Large intestine (tissue), 3 donors: ENCODE data around the gene PTPRM. TPM values are rescaled to one million over a fixed set of nuclear protein-coding genes. Genes with fewer than 3 reads are reported as not detected.

ENCODE experiments used
- DNase-seq, 2 donors: peaks; one replicate each; pipeline versions ENCODE4 v3.0.0 to v3.0.0-alpha.2; 2013
- H3K27ac ChIP-seq: one replicate; pipeline ENCODE4 v1.5.1; 2013; ENCODE audit warnings: low read length
- H3K27me3 ChIP-seq: 2 replicates; pipeline ENCODE4 v1.6.1; 2013; ENCODE audit warnings: low read length; ENCODE audit not compliant: control insufficient read depth, insufficient read depth
- H3K36me3 ChIP-seq: 2 replicates; pipeline ENCODE4 v1.6.1; 2013; ENCODE audit warnings: low read length; ENCODE audit not compliant: control insufficient read depth, insufficient read depth
- H3K4me1 ChIP-seq: one replicate; pipeline ENCODE4 v1.6.1; 2013; ENCODE audit warnings: low read length; ENCODE audit not compliant: control insufficient read depth, insufficient read depth
- H3K4me3 ChIP-seq: one replicate; pipeline ENCODE4 v1.5.1; 2013; ENCODE audit warnings: low read length
- H3K9me3 ChIP-seq: one replicate; pipeline ENCODE4 v1.6.1; 2013; ENCODE audit warnings: mild to moderate bottlenecking, low read depth, low read length, moderate library complexity; ENCODE audit not compliant: control insufficient read depth
- WGBS: methylation state at CpG from one replicate; pipeline ENCODE4 v1.1.5; 2013; ENCODE audit warnings: low lambda C conversion rate; ENCODE audit not compliant: insufficient coverage; 5-methylcytosine and 5-hydroxymethylcytosine counted together
- polyA plus RNA-seq: library from polyadenylated mRNA; unstranded; fragments of 120-200 nt; gene quantifications from one replicate; pipeline ENCODE4 v1.2.1, GENCODE V29; 2013

The PTPRM gene
- polyA plus RNA-seq, 1 donor = 27.2 TPM

DNA sequence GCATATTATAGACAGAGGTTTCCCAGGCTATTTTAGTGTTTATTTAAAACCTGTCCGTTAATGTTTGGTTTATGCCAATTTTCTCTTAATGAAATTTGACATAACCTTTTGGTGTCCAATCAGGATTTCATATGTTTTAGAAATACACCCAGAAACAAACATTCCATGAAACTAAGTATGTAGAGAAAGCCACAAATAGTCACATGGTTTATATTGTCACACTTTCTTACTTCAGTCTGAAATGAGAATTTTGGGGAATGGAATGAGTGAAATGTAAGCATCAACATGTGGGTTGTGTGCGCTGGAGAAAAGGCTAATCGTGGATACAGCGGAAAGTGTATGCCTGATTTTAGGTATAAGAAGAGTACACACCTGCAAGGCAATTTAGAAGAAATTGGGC, 765.2 kb downstream of the PTPRM start:
- no peak overlapping the region for H3K4me3 ChIP-seq
- no peaks in the 10 kb centered on the region for H3K36me3 ChIP-seq
- no peak overlapping the region for H3K27ac ChIP-seq
- peaks cover 8% of the 10 kb centered on the region for H3K4me1 ChIP-seq
- no peak for DNase-seq
- no peaks in the 10 kb centered on the region for H3K9me3 ChIP-seq
- no peaks in the 10 kb centered on the region for H3K27me3 ChIP-seq
- 100% methylated on average over 1 of the region's 4 CpGs for WGBS

DNA sequence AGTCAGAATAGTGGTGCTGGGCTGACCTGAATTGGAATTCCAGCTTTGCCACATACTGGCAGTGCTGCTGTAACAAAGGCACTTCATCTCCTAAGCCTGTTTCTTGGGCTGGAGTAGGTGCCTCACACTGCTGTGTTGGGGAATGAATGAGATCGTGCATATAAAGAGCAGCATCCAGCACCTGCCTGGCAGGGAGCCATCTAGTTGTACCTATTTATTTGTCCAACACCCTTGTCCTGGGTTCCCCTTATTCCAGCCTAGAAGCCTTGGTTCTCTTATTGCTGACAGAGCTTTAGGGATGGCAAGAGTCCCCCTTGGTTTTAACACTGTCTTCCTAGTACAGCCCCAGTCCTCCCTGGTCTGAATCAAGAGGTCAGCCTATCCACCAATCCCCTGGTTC, 766.8 kb downstream of the PTPRM start:
- no CpG with 5 or more reads among the region's 1 CpG for WGBS
- Histone ChIP-seq H3K27ac (no peak overlapping the region), H3K4me1 (peaks cover 7% of the 10 kb centered on the region), H3K27me3 (no peaks in the 10 kb centered on the region), H3K4me3 (no peak overlapping the region), H3K36me3 (no peaks in the 10 kb centered on the region), H3K9me3 (no peaks in the 10 kb centered on the region)
- no peak for DNase-seq

DNA sequence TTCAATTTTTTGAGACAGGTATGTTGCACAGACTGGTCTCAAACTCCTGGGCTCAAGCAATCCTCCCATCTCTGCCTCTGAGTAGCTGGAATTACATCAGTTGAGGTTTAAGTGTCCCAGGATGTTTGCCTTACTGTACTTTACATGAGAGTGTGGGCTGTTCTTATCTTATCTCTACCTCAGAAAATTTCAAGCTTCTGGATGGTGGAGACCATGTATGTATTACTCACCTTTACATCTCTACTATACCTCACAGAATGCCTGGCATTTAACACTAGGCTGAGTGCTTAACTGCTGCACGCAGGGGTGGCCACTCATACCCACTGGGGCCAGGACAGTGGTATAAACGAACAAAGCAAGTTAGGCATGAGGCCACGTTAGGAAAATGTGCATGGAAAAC, 770.1 kb downstream of the PTPRM start:
- Histone ChIP-seq H3K4me3 (no peak overlapping the region), H3K9me3 (no peaks in the 10 kb centered on the region), H3K4me1 (no peaks in the 10 kb centered on the region), H3K36me3 (no peaks in the 10 kb centered on the region), H3K27ac (no peak overlapping the region), H3K27me3 (no peaks in the 10 kb centered on the region)
- no peak for DNase-seq
- no CpG with 5 or more reads among the region's 3 CpGs for WGBS

DNA sequence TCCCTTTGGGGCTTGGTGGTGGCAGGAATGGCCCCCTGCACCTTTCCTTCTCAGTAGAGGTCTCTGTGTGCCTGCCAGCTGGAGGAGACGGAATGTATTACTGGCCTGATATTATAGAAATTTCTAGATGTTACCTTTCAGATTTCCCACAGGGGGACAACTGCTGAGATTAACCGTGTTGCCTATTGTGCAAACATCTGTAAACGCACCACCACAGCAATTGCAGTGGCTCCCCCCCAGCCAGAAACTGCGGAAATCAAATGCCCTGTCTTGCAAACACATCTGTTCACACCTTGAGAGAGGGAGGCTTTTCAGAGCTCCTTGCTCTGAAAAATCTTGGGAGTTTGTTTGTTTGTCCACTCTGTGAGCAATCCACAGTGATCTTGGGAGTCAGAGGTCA, 772.1 kb downstream of the PTPRM start:
- DNase-seq = no peak
- no peaks in the 10 kb centered on the region for H3K4me1 ChIP-seq
- WGBS = no CpG with 5 or more reads among the region's 4 CpGs
- H3K27me3 ChIP-seq = no peaks in the 10 kb centered on the region
- no peak overlapping the region for H3K27ac ChIP-seq
- H3K36me3 ChIP-seq = no peaks in the 10 kb centered on the region
- no peaks in the 10 kb centered on the region for H3K9me3 ChIP-seq
- no peak overlapping the region for H3K4me3 ChIP-seq

DNA sequence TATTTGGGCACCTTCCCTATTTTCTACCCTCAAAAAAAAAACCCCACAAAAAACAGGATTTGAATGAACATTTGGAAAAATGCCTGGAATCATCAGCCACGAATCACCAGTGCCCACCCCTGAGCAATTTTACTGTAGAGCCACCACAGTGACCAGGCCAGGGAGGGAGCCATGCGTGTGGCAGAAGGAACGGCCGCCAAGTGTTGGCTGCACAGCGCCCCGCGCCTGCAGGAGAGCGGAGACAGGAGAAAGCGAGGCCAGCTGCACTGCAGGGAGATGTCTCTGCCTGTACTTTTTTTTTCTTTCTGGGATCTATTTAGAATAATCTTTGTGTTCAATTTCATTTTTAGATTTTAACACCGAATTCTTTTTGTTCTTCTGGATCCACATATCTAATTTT, 772.8 kb downstream of the PTPRM start:
- 90% methylated on average over 1 of the region's 10 CpGs for WGBS
- Histone ChIP-seq H3K27me3 (no peaks in the 10 kb centered on the region), H3K36me3 (no peaks in the 10 kb centered on the region), H3K4me1 (no peaks in the 10 kb centered on the region), H3K9me3 (no peaks in the 10 kb centered on the region), H3K27ac (no peak overlapping the region), H3K4me3 (no peak overlapping the region)
- no peak for DNase-seq

DNA sequence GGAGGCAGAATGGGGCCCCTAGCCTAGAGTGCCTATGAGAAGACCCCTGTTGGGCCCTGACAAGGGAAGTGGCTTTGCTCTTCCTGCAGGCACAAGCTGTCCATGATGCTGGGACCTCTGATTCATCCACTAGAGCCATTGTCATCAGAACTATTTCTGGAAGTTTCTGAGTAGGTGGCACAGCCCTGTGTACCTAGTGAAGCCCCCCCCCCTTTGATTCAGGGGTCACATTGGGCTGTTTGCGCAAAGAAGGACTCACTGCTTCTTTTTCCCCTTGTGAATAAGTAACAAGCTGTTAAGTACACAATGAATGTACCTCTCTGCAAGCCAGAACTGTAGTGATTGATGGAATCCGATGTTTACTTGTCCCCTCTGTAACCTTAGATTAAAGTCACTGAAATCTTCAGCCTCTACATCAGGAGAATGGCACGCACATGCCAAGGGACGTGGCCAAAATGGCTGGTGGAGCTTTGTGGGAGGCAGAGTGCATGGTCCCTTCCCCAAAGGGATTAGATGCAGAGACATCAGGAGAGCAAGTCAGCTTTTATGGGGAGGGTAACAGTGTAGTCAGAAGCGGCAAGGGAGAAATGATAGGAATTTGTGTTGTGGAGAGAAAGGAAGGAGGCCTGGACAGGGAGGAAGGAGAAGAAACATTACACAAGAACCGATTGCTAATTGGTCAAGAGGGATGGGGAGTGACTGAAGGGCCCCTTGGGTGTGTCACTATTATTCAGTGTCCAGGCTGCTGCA, 774.5 kb downstream of the PTPRM start:
- H3K27me3 ChIP-seq = no peaks in the 10 kb centered on the region
- DNase-seq = no peak

DNA sequence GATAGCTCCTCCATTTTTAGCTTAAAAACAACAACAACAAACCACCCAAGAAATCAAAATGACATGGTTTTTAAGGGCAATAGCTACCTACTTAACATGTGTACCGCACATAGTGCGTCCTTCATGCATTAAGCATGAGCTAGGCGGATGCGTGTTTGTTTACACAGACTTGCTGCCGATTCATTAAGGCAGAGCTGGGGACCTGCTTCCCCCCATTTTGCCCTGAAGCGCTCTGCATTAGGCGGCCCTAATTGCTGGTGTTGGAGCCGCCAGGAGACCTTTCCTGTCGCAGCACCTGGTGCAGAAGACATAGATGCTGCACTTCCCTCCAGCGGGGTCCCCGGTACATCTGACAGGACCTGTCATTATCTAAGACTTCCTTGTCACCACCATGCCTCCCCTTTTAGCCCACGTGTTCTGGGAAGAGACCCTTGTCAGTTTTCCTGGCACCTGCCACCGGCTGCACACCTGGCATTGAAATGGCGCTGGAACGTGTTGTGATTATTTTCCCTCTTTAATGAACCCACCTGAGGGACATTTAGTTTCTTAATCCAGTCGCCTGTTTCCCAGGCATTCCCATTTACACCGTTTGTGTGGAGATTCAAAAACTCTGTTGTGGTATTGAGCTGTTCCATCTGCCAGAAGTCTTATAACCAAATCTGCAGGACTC, 781.1 kb downstream of the PTPRM start:
- Histone ChIP-seq H3K9me3 (no peaks in the 10 kb centered on the region), H3K36me3 (peaks cover 3% of the 10 kb centered on the region), H3K27ac (no peak overlapping the region), H3K4me3 (no peak overlapping the region), H3K27me3 (no peaks in the 10 kb centered on the region), H3K4me1 (no peaks in the 10 kb centered on the region)
- no peak for DNase-seq
- WGBS = 80% methylated on average over 4 of the region's 17 CpGs

More for the DNA sequence above, 774.5 kb downstream of the PTPRM start:
- H3K27ac ChIP-seq = no peak overlapping the region
- H3K4me3 ChIP-seq = no peak overlapping the region
- H3K36me3 ChIP-seq = peaks cover 3% of the 10 kb centered on the region
- H3K9me3 ChIP-seq = no peaks in the 10 kb centered on the region
- H3K4me1 ChIP-seq = no peaks in the 10 kb centered on the region
- 0% methylated on average over 1 of the region's 6 CpGs for WGBS

DNA sequence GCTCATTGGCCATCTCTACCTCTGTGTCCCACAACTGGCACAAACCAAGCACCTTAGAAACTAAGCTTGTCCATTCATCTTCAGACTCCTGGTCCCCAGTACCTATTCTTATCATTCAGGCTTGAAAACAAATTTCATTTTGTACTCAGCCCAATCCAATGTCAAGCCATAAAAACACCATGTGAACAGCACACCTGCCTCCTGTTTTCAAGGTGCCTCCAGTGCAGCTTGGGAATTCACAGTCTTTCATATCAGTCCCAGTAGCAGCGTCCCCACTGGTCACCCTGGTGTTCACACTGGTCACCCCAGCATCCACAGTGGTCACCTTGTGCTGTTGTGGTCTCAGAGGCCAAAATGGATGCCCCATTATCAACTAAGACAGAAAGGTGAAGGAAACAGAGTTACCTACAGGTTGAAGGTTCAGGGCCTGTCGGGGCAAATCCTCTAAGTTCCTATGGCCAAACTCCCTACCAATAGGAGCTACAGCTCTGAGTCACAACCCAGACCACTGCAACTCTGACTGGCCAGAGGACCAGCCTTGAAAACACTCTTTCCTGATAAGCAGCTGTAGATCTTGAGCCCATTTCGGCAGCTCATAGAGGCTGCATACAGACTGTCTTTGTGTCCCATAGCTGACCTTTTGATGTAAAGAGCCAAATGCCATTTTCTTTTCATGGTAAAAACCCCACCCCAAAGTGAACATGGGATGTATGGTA, 782.6 kb downstream of the PTPRM start:
- no peak overlapping the region for H3K4me3 ChIP-seq
- no peaks in the 10 kb centered on the region for H3K9me3 ChIP-seq
- peaks cover 3% of the 10 kb centered on the region for H3K36me3 ChIP-seq
- H3K27me3 ChIP-seq = no peaks in the 10 kb centered on the region
- WGBS = no CpG with 5 or more reads among the region's 3 CpGs
- H3K4me1 ChIP-seq = no peaks in the 10 kb centered on the region
- no peak for DNase-seq
- no peak overlapping the region for H3K27ac ChIP-seq

DNA sequence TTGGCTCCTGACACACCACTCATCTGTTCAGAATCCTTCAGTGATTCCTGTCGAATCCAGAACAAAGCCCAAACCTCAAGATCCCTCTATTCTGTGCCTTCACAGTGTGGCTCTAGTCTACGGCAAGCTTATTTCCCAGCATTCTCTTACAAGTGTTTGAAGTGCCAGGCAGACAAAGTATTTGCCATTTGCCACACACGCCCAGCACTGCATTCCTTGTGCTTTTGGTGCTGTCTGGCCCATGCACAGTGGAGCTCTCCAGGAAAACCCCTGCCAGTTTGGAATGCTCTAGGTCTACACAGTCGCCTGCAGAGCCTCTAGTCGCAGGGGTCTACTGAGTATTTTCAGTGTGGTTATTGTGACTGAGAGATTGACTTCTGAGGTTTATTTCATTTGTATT, 783.5 kb downstream of the PTPRM start:
- no peak overlapping the region for H3K27ac ChIP-seq
- H3K27me3 ChIP-seq = no peaks in the 10 kb centered on the region
- 100% methylated on average over 1 of the region's 5 CpGs for WGBS

DNA sequence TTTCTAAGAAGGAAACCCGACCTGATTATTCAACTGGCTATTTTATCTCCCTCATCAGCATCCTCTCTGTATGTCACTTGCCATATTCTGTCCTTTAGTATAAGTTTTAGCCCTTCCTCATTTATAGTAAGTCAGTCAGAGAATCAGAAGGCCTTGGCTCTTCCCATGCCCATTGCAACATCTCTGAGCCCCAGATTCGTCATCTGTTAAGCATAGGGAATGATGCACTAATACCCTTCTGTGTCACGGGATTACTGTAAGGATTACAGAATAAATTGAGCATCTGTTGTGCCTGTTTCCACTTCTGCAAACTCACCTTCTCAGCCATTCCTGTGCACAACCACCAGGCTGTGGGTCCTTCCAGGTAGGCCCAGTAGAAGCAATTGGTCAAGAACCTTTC, 784.0 kb downstream of the PTPRM start:
- Histone ChIP-seq H3K27ac (no peak overlapping the region), H3K36me3 (peaks cover under 1% of the 10 kb centered on the region), H3K27me3 (no peaks in the 10 kb centered on the region), H3K4me1 (no peaks in the 10 kb centered on the region), H3K4me3 (no peak overlapping the region), H3K9me3 (no peaks in the 10 kb centered on the region)
- 93% methylated on average over 2 of the region's 3 CpGs for WGBS
- no peak for DNase-seq

More for the DNA sequence above, 783.5 kb downstream of the PTPRM start:
- DNase-seq = no peak
- Histone ChIP-seq H3K4me3 (no peak overlapping the region), H3K9me3 (no peaks in the 10 kb centered on the region), H3K36me3 (peaks cover 3% of the 10 kb centered on the region), H3K4me1 (no peaks in the 10 kb centered on the region)
